HG02763 (cell line): Measurements from ENCODE around the gene BTG4.

ENCODE experiments used
- ATAC-seq: cut with Tn5 transposase; IDR thresholded peaks from one replicate; pipeline ENCODE4 v1.9.1; 2021; ENCODE audit warnings: mild to moderate bottlenecking, moderate library complexity; ENCODE audit not compliant: unreplicated experiment

BTG4 gene

DNA sequence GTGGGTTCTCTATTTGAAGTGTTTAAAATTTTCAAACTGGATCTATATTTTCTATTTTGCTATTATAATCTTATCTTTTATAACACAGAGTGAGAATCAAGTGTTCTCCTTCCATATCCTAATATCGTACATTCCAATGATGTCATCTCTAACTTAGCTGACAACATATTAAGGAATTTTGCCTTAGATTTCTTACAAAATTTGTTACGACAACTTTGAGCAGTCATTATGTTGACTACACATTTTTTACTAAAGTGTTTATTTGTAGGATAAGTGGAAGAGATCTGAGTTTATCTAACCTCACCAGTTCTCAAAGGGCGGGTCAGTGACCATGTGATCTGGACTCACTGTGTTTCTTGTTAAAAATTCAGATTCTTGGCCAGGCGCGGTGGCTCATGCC, 12.7 kb downstream of the BTG4 start:
- no peak for ATAC-seq

DNA sequence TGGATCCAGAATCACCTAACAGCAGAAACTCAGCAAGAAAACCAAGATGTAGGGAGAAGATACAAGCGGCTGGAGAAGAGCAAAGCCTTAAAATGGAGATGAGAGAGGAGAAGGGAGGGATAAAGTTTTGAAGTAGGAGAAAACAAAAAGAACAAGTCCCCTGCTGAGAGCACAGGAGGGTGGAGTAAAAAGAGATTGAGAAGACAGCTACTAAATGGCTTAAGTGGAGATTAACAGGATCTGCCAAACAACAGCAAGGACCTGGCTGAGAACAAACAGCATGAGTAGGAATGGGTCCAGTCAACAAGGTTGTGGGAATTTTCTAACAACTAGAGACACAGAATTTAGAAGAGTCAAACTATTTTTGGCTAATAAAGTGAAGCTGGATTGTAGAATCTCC, 18.1 kb downstream of the BTG4 start:
- no peak for ATAC-seq

DNA sequence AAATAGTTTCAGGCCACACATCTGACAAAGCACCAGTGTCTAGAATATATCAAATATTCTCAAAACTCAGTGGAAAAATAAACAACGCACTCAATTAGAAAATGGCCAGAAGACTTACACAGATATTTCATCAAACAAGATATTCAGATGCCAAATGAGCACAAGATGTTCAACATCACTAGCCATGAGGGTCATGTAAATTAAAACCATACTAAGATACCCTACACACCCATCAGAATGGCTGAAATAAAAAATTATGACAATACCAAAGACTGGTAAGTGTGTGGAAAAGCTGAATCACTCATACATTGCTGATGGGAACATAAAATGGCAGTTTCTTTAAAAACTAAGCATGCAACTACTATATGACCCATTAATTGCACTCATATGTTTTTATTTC, 21.7 kb downstream of the BTG4 start:
- ATAC-seq = no peak

DNA sequence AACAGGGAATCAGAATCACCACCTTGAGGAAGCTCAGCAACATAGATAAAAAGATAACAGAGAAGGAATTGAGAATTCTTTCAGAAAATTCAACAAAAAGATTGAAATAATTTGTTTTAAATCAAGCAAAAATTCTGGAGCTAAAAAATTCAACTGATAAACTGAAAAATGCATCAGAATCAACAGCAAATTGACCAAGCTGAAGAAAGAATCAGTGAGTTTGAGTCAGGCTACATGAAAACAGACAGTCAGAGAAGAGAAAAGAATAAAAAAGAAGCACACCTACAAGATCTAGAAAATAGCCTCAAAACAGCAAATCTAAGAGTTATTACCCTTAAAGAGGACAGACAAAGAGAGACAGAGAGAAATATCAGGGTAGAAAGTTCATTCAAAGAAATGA, 28.8 kb downstream of the BTG4 start:
- ATAC-seq = no peak

DNA sequence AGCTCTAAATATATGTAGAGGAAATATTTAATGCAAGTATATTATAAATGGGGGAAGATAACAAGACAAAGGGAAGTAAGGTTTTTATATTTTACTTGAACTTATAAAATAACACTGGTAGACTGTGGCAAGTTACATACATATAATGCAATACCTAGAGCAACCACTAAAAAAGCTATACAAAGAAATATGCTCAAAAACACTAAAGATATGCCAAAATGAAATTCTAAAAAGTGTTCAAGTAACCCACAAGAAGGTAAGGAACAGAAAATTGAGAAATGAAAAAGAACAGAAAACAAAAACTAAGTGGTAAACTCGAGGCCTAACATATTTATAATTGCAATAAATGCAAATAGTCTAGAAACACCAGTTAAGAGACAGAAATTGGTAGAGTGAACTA, 32.5 kb downstream of the BTG4 start:
- ATAC-seq = no peak

DNA sequence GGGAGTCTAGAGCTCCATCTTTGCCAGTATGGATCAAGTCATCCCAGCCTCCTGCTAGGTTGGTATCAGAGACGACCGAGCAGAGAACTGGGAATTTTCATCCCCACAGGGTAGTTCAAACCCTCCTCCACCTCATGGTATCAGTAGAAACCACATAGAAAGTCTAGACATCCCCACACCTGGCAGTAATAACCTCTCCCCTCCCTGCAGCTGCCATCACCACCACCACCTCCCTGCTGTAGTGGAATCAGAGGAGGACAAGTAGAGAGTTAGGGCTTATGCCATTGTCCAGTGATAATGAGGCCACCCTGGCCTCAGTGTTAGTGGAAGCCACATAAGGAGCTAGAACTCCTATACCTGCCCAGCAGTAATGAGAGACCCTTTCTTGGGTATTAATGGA, 34.3 kb downstream of the BTG4 start:
- ATAC-seq = no peak

DNA sequence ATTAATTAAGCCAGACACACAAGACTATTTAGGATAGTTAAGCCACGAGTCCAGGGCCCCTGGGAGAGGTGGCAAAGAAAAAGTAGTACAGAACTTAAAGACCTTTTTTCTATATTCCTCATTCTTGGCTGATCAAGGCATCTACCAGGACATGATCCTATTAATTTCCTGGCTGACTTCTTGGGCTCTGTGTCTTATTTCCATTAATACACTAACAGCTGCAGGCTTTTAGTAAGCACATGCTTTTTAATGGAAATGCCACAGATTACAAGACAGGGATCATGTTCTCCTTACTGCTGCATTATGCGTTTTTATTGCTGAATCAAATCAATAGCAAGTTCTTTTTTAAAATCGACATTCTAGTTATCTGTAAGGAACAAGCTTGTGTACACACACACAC, 35.2 kb downstream of the BTG4 start:
- no peak for ATAC-seq

DNA sequence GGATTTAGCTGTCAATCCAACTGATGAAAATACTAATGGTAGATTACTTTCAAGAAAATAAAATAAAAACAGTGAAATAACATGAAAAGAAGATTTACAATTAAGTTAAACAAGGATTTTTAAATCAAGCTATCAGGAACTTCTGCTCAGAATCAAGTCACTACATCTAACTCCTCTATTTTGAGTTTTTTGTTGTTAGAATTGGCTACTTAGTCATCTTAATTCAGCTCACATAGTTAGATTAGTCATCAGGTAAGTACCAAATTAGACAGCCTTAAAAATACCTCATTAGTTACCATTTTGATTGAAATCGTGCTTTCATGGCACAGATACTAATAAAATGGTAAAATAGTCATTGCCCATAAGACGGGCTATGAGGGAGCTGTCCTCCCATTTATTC, 35.8 kb downstream of the BTG4 start:
- ATAC-seq = no peak

DNA sequence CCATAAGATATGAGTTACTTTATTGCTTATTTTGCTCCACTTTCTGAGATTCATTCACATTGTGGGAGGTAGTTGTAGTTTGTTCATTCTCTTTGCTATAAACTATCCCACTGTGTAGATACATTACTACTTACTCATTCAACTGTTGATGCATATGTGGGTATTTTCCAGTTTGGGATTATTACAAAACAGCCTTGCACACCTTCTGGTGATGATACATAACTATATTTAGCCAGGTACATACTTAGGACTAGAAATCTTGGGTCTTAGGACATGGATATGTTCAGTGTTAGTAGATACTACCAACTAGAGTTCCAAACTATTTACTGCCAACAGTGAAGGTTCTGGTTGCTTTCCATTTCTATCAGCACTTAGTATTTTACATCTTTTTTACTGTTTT, 37.8 kb downstream of the BTG4 start:
- no peak for ATAC-seq

DNA sequence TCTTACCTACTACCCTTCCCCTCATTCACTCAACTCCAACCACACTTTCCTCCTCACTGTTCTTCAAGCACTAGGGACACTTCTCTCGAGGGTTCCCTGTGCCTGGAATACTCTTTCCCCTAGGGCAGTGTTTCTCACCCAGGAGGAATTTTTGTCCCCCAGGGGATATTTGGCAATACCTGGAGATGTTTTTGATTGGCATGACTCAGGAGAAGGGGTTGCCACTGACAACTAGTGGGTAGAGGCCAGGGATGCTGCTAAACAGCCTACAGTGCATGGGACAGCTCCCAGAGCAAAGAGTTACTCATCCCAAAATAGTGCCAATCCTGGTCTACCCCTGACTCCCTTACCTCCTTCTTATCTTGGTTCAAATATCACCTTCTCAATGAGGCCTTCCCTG, 40.0 kb downstream of the BTG4 start:
- ATAC-seq = no peak

DNA sequence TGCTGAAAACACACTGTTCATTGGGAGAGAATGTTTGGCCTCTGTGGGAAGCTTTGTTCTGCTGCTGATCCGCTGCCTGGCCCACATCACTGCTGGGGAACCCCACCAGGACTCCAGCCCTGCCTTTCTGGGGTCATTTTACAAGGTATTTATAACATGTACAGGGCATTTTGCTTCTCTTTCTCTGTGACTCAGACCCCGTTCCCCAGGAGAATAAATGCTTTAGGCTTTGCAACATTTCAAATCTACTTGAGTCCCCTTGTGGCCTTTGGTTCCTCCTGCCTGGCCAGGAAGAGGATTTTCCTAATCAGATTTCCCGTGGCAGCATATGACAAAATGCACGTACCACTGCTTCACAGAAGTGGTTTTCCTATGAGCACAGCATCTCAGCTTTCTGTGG, 43.0 kb downstream of the BTG4 start:
- no peak for ATAC-seq

DNA sequence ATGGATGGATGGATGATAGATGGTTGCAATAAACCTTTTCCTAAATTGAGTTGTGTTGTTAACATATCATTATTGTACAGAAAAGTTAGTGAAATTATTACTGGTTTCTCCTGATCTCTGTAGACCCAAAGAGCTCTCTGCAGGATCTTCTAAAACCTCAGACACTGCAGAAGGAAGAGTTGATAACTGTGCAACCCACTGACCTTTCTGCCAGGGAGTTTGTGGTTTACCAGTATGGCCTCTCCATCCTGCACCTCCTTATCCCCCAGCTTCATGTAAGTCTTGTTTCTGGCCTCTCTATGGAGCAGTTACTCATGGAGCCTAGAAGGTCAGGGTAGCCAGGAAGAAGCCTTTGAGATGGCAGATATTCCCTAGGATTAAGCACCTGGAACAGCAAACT, 45.6 kb downstream of the BTG4 start:
- no peak for ATAC-seq

DNA sequence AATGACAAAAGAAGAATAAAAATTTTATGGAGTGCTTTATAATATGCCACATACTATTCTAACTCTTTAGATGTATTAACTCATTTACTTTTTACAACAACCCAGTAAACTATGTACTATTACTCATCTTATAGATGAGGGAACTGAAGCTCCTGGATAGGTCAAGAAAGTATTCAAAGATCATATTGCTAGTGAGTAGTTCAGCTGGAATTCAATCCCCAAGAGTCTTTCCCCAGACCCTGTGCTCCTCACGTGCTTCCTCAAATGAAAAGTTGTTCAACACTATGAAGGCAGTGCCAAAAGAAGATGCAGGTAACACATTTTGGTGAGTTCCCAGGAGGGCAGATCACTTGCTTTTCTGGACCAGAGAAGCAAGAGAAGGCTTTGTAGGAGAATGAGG, 46.8 kb downstream of the BTG4 start:
- no peak for ATAC-seq

DNA sequence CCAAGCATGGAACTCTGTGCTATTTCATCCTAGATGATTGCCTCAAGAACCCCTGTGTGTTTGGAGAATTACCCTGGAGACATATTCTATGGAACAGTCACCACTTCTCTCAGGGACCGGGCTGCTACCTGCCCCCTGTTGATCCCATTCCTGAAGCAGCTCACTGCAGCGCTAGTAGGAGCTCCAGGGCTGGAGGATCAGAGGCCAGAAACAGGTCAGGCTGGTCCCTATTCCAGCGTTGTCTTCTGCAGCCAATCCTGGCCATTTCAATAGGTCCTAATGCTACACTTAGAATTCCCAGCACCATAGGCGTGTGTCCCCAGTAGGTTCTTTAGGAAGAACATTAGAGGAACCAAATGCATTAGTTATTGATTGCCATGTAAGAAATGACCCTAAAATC, 48.9 kb downstream of the BTG4 start:
- no peak for ATAC-seq

DNA sequence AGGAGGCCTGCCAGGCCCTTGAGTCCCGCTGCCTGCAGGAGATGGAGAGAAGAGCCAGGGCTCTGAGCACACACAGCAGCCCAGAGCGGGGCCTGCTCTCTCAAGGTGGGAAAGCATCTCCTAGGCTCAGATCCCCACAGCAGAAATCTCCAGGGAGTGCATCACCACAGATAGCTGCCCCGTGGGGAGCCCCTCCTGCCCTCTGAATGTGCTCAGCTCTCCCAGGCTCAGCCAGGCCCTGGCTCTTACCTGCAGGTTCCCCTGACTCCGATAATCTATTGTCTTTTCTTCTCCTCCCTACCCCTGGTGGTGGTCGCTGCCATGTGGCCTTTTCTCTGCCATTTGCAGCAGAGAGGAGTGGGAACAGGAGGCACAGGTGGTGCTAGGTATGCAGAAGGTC, 49.9 kb downstream of the BTG4 start:
- no peak for ATAC-seq

DNA sequence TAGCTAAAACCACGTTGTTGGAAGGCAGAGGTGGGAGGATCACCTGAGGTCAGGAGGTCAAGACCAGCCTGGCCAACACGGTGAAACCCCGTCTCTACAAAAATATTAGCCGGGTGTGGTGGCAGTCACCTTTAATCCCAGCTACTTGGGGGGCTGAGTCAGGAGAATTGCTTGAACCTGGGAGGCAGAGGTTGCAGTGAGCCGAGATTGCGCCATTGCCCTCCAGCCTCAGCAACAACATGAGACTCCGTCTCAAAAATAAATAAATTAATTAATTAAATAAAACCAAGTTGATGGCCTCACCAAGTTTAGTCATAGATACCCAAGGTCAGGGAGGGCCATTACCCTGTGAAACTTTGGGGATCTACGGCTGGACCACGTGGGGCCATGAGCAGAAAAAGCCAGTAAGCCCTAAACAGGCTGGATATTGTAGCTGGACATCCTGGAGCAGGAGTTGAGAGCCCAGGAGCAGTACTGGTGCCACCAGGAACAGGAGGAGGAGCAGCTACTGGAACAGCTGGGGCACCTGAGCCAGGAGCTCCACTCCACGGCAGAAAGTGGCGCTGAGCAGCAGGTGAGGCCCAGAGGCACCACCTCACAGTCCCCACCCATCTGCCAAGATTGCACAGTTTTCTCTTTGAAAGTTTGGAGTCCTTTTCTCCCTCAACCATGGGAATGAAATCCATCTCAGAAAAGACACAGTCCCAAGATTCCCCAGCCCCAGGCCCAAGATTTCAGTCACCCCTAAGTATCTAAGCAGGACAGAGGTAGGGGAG, 50.5 kb downstream of the BTG4 start:
- no peak for ATAC-seq

DNA sequence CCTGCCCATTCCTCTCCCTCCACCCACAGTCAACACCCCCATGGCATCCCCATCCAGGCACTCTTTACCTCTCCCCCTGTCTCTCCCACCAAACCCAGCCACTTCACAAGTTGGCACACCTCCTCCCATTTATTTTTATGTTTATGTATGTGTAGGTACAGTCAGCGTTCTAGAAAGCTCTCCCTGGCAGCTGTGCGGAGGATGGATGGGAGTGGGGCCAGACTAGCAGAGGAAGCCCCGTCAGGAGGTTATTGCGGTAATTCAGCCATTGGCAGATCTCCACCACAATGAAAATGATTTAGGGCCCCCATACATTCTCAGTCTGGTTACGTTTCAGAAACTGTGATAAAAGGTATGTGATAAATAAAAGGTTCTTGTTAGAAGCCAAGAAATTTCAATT, 51.3 kb downstream of the BTG4 start:
- no peak for ATAC-seq

DNA sequence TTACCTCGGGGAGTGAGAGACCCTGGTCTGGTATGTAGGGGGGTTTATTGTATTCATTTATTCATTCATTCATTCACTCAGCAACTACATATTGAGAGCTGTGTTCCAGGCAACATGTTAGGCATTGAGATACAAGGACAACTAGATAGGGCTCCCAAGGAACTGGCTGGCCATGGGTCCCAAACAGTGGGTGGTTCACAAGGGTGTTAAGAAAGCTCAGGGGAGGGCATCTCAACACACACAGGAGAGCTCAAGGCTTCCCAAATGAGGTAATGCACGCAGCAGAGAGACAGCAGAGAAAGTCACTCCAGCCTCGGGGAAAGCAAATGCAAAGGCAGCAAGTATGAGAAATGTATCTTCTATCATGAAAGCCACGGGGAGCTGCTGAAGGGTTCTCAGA, 51.8 kb downstream of the BTG4 start:
- ATAC-seq = no peak

DNA sequence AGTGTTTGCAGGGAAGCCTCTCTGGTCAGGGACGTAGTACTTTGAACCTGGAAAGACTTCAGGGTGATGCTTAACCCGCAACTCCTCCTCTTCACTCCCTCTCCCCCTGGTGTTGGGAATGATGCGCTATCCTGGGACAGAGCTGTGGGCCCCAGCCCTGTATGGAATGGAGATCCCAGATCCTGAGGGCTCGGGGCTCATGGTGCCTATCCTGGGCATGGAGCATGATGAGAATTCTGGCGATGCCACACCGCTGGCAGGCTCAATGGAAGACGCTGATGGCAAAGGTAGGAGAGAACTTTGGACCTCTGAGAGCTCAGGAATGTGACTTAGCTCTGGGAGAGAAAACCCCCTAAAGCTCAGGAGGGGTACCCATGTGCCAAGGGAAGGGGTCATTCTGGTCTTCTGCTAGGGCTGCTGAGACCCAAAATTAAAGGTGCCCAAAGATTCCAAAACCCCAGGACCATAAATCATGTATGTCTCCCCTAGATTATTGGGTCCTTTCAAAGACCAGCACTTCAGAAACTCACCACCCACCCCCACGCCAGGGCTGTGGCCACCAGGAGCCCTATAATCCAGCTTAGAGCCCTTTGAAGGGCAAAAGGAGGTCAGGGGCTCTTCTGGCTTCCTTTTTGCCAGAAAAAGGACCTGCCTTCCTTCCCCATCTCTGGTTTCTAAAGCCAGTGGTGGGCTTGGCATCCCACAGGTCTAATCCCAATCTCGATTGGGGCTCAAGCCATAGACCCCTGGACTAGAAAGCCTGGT, 52.5 kb downstream of the BTG4 start:
- ATAC-seq = no peak

DNA sequence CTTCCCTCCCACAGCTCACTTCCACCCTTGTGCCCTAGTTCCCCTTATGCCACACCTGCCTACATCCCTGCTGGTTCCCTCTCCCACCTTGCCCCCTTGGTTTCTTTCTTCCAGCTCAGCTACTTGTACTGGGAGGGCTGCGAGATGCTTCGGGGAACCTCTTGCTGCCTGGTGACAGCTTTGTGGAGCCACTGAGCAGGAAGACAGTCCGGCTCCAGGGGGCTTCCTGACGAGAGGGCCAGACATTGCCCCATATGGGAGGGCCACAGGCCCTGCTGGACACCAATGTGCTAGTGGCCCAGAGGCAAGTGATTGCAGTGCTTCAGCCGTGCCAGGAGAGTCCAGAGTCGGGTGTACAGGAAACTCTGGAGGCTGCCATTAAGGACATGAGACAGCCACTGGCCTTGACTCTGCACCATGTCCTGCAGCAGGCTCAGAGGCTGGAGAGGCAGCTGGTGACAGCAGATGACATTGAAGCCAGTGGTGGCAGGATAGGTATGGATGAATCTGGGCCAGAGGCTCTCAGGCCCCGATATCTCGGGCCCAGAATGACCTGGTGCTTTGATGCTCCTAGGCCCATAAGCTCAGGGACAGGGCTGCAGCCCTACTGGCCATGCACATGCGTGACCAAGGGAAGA, 54.3 kb downstream of the BTG4 start:
- no peak for ATAC-seq

DNA sequence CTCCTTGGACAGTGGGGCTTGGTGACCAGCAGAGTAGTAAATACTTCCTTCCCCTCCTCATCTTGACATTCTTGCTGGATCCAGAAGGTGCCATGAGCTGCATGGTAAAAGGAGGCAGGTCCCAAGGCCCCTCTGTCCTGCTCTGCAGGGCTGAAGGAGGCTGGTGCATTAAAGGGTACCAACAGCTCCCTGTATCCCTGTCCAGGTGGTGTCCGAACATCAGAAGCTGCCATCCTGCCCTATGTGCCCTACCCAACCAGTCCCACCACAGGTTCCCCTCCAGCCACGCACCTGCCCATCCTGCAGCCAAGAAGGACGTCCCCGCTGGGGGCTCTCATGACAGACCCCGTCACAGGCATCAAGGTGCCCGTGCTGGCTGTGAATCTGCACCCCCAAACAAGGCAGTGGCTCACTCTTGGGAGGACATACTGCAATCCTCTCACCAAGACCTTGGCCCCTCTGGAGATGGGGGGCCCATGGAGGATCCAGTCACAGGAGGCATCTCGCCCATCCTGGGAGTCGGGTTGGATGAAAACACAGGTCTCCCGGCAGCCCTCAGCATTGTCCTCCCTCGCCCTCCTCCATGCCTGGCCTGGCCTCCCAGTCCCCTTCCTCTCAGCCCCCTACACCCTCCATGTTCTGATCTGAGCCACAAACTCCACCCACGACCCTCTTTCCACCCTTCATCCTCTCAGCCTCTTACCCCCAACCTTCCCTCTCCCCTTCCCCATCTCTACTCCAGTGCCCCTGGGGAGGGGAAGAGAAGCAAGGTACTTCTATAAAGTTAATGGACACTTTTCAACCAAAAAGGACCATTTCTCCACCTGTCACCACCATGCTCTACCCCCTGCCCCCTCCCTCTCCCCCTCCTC, 55.1 kb downstream of the BTG4 start:
- no peak for ATAC-seq
